WI38 (cell line): ENCODE results near the gene MAGIX.

Source experiments
- H3K4me3 ChIP-seq: 2 replicates; pipeline ENCODE4 v1.5.1; 2011; ENCODE audit warnings: low read depth, mild to moderate bottlenecking, control low read depth, low read length
- TF ChIP-seq, protein P1 (sequence below): IDR thresholded peaks from 2 replicates; pipeline ENCODE4 v1.5.1; 2012; ENCODE audit warnings: low read depth, mild to moderate bottlenecking, control low read depth, low read length

The MAGIX gene

DNA sequence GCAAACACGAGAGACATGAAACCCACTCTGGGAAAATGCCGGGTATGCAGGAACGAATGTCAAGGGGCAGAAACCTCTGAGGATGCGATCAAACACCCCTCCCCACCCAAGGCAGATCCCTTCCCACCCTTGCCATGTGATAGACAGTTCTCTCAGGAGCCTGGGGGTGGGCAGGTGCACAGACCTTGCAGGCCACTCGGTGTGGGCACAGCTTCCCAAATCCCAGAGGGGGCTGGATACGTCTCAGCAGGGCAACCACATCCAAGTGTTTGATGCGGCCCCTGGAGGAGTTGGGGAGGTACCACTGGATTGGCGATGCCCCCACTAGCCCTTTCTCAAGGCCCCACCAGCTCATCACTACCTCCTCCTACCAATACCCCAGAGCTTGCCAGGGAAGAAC, 47.8 kb downstream of the MAGIX start:
- no peak overlapping the region for H3K4me3 ChIP-seq
- TF ChIP-seq, protein P1, sequence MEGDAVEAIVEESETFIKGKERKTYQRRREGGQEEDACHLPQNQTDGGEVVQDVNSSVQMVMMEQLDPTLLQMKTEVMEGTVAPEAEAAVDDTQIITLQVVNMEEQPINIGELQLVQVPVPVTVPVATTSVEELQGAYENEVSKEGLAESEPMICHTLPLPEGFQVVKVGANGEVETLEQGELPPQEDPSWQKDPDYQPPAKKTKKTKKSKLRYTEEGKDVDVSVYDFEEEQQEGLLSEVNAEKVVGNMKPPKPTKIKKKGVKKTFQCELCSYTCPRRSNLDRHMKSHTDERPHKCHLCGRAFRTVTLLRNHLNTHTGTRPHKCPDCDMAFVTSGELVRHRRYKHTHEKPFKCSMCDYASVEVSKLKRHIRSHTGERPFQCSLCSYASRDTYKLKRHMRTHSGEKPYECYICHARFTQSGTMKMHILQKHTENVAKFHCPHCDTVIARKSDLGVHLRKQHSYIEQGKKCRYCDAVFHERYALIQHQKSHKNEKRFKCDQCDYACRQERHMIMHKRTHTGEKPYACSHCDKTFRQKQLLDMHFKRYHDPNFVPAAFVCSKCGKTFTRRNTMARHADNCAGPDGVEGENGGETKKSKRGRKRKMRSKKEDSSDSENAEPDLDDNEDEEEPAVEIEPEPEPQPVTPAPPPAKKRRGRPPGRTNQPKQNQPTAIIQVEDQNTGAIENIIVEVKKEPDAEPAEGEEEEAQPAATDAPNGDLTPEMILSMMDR, result no peak

DNA sequence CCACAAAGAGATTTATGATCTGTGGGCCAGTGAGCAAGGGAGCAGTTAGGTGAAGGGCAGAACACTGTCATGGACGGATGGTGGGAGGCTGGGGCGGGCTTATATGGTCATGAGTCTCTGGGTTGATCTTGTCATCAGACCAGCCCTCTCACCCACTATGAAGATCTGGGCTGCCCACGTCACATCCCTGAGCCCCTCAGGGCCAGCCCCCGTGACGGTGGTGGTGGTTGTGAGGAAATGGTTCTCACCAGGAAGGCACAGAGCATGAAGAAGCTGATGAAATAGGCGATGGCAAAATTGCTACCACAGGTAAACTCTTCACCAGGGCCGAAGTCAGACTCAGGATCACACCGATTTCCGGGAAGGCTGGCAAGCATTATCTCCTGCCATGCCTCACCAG, 48.5 kb downstream of the MAGIX start:
- TF ChIP-seq, protein P1, result no peak
- no peak overlapping the region for H3K4me3 ChIP-seq

DNA sequence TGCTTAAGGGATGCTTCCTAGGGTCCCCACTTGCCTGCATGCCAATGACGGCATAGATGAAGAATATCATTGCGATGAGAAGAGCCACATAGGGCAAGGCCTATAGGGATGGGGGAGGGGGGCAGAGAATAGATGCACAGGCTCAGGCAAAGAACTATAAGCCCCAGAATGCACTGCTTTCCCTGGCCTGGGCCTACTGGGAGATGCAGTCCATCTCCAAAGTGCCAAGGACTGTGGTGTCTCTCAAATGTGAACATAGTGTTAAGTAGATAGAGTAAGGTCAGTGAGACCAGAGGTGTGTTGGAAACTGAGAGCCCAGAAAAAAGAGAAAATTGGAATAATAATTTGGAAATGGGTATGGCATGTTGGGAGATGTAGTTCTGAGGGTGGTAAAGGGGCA, 49.7 kb downstream of the MAGIX start:
- H3K4me3 ChIP-seq, result no peak overlapping the region
- TF ChIP-seq, protein P1, result no peak

DNA sequence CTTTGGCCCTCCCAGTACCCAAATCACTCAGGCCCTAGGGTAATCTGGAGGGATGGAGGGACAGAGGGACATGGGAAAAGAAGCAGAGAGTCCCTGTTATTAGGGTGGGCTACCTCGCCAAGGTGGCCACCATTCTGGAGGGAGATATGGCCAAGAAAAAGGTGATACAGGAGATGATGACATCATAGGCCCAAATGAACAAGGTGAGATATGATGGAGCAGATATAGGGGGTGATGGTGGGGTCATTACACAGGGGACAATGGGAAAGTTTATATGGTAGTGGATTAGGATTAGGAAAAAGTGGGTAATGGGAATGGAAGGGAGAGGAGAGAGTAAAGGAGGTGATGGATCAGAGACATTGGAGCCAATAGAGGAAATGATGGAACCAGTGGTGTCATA, 50.3 kb downstream of the MAGIX start:
- H3K4me3 ChIP-seq, result no peak overlapping the region
- TF ChIP-seq, protein P1, result no peak

DNA sequence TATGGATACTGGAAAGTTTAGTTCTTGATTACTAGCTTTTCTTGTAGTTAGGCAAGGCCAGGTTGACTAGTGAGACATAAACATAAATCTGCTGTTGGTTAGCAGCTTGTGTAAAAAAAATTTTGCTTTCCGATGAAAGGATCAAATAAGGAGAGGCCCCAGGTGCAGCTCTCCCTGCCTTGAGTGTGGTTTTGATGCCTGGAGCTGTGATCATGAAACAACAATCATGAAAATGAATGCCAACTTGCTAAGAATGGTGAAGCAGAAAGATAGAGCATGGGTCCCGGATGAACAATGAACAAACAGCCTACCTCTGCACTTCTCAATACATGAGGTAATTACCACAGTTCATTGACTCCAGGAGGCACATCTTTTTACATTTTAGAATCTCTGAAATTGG, 51.9 kb downstream of the MAGIX start:
- no peak overlapping the region for H3K4me3 ChIP-seq
- TF ChIP-seq, protein P1, result no peak

DNA sequence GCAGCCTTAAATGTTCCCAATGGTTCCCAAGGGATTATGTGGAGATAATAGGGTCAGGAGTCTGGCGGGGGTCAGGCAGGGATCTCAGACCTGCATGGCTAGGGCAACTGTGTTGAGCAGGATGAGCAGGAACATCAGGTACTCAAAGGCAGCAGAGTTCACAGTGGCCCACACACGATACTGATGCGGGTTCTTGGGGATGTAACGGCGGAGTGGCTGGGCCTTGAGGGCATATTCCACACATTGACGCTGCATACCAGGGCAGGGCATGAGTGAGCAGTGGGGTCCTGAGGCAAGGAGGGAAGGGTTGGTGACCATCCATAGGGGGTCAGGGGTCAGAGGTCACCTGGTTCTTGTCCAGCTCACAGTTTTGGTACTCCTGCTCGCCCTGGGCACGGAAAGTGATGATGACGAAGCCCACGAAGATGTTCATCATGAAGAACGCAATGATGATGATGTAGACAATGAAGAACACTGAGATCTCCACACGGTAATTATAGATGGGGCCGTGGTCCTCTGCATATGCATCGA, 52.5 kb downstream of the MAGIX start:
- TF ChIP-seq, protein P1, result no peak

More for the DNA sequence above, 52.5 kb downstream of the MAGIX start:
- no peak overlapping the region for H3K4me3 ChIP-seq
